Fibroblast of lung (primary cell): ENCODE results near the gene MUS81. TPM values are rescaled to one million over a fixed set of nuclear protein-coding genes. Genes with fewer than 3 reads are reported as not detected.
A peak's percentile ranks its signal among the peaks of the same experiment; 100 is the strongest.
"Not testable (repeated sequence)": the region's sequence is repeated elsewhere in the genome, so short reads cannot be mapped to it uniquely, and the experiment has no call there.

ENCODE experiments used
- DNase-seq, 2 donors: peaks; one replicate each; pipeline versions ENCODE4 v3.0.0 to v3.0.0-alpha.2; 2010; ENCODE audit warnings: low read depth in 2 of 2
- H2AFZ ChIP-seq: 2 replicates; pipeline ENCODE4 v1.5.1; 2012; ENCODE audit warnings: low read length, control low read depth, inconsistent platforms
- H3K27ac ChIP-seq: 2 replicates; pipeline ENCODE4 v1.5.1; 2011; ENCODE audit warnings: low read length, control low read depth; ENCODE audit not compliant: insufficient read depth
- H3K27me3 ChIP-seq: 2 replicates; pipeline ENCODE4 v1.5.1; 2011; ENCODE audit warnings: mild to moderate bottlenecking, low read length; ENCODE audit not compliant: control insufficient read depth, insufficient read depth
- H3K36me3 ChIP-seq: 2 replicates; pipeline ENCODE4 v1.5.1; 2011; ENCODE audit warnings: low read length; ENCODE audit not compliant: control insufficient read depth, insufficient read depth
- H3K4me1 ChIP-seq: 2 replicates; pipeline ENCODE4 v1.5.1; 2011; ENCODE audit warnings: low read length; ENCODE audit not compliant: control insufficient read depth, insufficient read depth; ENCODE audit errors: extremely low read depth
- H3K4me2 ChIP-seq: 2 replicates; pipeline ENCODE4 v1.5.1; 2011; ENCODE audit warnings: low read length, control low read depth; ENCODE audit not compliant: insufficient read depth; ENCODE audit errors: extremely low read depth
- H3K4me3 ChIP-seq, 4 experiments: fragments of 200-600 bp in 1 of 4; sonication (generic) in 1 of 4; replicated peaks in 1 of 4; 2 replicates each; pipeline ENCODE4 v1.5.1; 2011 to 2016; ENCODE audit warnings: low read length in 4 of 4, low read depth in 3 of 4, mild to moderate bottlenecking in 3 of 4, control low read depth in 2 of 4, inconsistent platforms in 1 of 4, mixed read lengths in 1 of 4; ENCODE audit not compliant: insufficient read depth in 1 of 4; ENCODE audit errors: control extremely low read depth in 1 of 4
- H3K79me2 ChIP-seq: 2 replicates; pipeline ENCODE4 v1.5.1; 2012; ENCODE audit warnings: mild to moderate bottlenecking, low read length, inconsistent platforms; ENCODE audit not compliant: control insufficient read depth, insufficient read depth
- H3K9ac ChIP-seq: 2 replicates; pipeline ENCODE4 v1.5.1; 2011; ENCODE audit warnings: mild to moderate bottlenecking, low read length, control low read depth; ENCODE audit not compliant: insufficient read depth
- H3K9me3 ChIP-seq: 2 replicates; pipeline ENCODE4 v1.5.1; 2012; ENCODE audit warnings: low read depth, low read length; ENCODE audit not compliant: control insufficient read depth, insufficient read depth
- H4K20me1 ChIP-seq: 2 replicates; pipeline ENCODE4 v1.5.1; 2011; ENCODE audit warnings: low read length; ENCODE audit not compliant: control insufficient read depth, insufficient read depth; ENCODE audit errors: extremely low read depth
- CTCF ChIP-seq, 2 donors: IDR thresholded peaks in 1 of 2; conservative IDR thresholded peaks in 1 of 2; 1 replicate in 1 of 2; 2 replicates in 1 of 2; pipeline ENCODE4 v1.5.1; 2011 to 2012; ENCODE audit warnings: low read length in 2 of 2, control low read depth in 1 of 2, inconsistent platforms in 1 of 2, low read depth in 1 of 2, mild to moderate bottlenecking in 1 of 2
- EZH2 ChIP-seq: IDR thresholded peaks from 2 replicates; pipeline ENCODE4 v1.5.1; 2012; ENCODE audit warnings: low read length, control low read depth, mild to moderate bottlenecking; ENCODE audit errors: missing control alignments
- polyA plus RNA-seq, 2 donors: library from polyadenylated mRNA; depleted of rRNA in 1 of 2; stranded (reverse) in 1 of 2; unstranded in 1 of 2; fragments of >200 nt; gene quantifications; 2 replicates each; pipeline ENCODE4 v1.2.1, GENCODE V29; 2011 to 2012; ENCODE audit warnings: missing spikeins in 1 of 2
- total RNA-seq: library from RNA; depleted of rRNA; stranded (reverse); fragments of >200 nt; gene quantifications from 2 replicates; pipeline ENCODE4 v1.2.1, GENCODE V29; 2014

MUS81 gene
- total and polyA plus RNA-seq, 2 donors (not counting 1 experiment from before 2014, with no cell fraction given) = 23.6 to 56.8 TPM

- Histone ChIP-seq H4K20me1 (no peaks in the 10 kb centered on the region), H2AFZ (no peak overlapping the region), H3K4me2 (peak overlapping the region; percentile 61), H3K9me3 (no peaks in the 10 kb centered on the region), H3K9ac (peak overlapping the region; percentile 89), H3K4me1 (peaks cover 26% of the 10 kb centered on the region), H3K27ac (peak overlapping the region; percentile 98), H3K79me2 (peaks cover 71% of the 10 kb centered on the region), H3K4me3 (peak overlapping the region; percentile 56 to 78 (median 68)), H3K36me3 (peaks cover 23% of the 10 kb centered on the region), H3K27me3 (no peaks in the 10 kb centered on the region)
- TF ChIP-seq EZH2 (no peak), CTCF (conservative IDR thresholded peaks at IDR 0.05 in 1 of 2, IDR thresholded peaks at IDR 0.05 in 1 of 2; ENCODE audit: low read depth in 1 of 2, low read length in 2 of 2) (peak; percentile 7 to 22)
- DNase-seq = peak in 1 of 2 donors; percentile 37
Measured at GRCh38 chr11:65891219-65892136, 31.2 kb downstream of the MUS81 start.

GRCh38 chr11:65892137-65892540 lies 31.9 kb downstream of the MUS81 start:
- Histone ChIP-seq H3K27ac (peak overlapping the region; percentile 98), H3K79me2 (peaks cover 71% of the 10 kb centered on the region), H3K9ac (peak overlapping the region; percentile 89), H3K4me3 (peak overlapping the region; percentile 56 to 78 (median 68)), H3K4me1 (peaks cover 28% of the 10 kb centered on the region), H3K4me2 (peak overlapping the region; percentile 61), H3K36me3 (peaks cover 26% of the 10 kb centered on the region)
- not testable (repeated sequence) for DNase-seq, H3K27me3 ChIP-seq, H3K9me3 ChIP-seq, H4K20me1 ChIP-seq, H2AFZ ChIP-seq

- Histone ChIP-seq H3K27me3 (no peaks in the 10 kb centered on the region), H3K36me3 (peaks cover 26% of the 10 kb centered on the region), H3K4me3 (peak overlapping the region; percentile 56 to 78 (median 68)), H2AFZ (no peak overlapping the region), H3K27ac (peak overlapping the region; percentile 17), H3K9ac (no peak overlapping the region), H4K20me1 (no peaks in the 10 kb centered on the region), H3K4me1 (peaks cover 28% of the 10 kb centered on the region), H3K79me2 (peaks cover 71% of the 10 kb centered on the region), H3K9me3 (no peaks in the 10 kb centered on the region), H3K4me2 (peak overlapping the region; percentile 61)
- no peak for DNase-seq
- TF ChIP-seq EZH2 (no peak), CTCF (conservative IDR thresholded peaks at IDR 0.05 in 1 of 2, IDR thresholded peaks at IDR 0.05 in 1 of 2; ENCODE audit: low read depth in 1 of 2, low read length in 2 of 2) (no peak)
Measured at GRCh38 chr11:65892661-65893317, 32.6 kb downstream of the MUS81 start.
